OCI-LY7 (cell line): ENCODE measurements around the gene EIF3K.

Source experiments
- EZH2phosphoT487 ChIP-seq: fragments of 200-600 bp; sonication (generic); IDR thresholded peaks from 2 replicates; pipeline ENCODE4 v1.6.1; 2018; ENCODE audit warnings: low read depth, borderline replicate concordance, mild to moderate bottlenecking, mixed run types, antibody characterized with exemption, low read length, moderate library complexity, mixed read lengths
- TF ChIP-seq, protein P1 (sequence below): fragments of 200-600 bp; sonication (generic); conservative IDR thresholded peaks from 2 replicates; pipeline ENCODE4 v1.5.1; 2014; ENCODE audit warnings: mild to moderate bottlenecking, antibody characterized with exemption, low read length, moderate library complexity, mixed read lengths

DNA sequence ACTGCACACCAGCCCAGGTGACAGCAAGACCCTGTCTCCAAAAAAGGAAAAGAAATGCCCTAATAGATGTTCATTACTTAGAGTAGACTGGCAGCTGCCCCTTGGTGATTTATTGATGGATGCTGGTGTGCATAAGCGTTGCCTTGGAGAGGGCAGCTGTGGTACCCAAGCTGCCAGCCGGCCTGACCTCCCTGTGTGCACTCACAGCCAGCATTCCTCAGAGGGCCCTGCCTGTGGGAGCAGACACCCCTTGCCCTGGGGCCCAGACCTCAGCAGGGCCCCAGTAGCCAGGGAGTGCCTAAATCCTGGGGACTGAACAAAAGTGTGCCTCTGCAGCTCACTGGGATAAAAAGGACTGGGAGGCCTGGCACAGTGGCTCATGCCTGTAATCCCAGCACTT lies 20.7 kb downstream of the EIF3K start:
- TF ChIP-seq, protein P1, sequence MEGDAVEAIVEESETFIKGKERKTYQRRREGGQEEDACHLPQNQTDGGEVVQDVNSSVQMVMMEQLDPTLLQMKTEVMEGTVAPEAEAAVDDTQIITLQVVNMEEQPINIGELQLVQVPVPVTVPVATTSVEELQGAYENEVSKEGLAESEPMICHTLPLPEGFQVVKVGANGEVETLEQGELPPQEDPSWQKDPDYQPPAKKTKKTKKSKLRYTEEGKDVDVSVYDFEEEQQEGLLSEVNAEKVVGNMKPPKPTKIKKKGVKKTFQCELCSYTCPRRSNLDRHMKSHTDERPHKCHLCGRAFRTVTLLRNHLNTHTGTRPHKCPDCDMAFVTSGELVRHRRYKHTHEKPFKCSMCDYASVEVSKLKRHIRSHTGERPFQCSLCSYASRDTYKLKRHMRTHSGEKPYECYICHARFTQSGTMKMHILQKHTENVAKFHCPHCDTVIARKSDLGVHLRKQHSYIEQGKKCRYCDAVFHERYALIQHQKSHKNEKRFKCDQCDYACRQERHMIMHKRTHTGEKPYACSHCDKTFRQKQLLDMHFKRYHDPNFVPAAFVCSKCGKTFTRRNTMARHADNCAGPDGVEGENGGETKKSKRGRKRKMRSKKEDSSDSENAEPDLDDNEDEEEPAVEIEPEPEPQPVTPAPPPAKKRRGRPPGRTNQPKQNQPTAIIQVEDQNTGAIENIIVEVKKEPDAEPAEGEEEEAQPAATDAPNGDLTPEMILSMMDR: no peak
- no peak for TF ChIP-seq EZH2phosphoT487
